Activated T-cell treated with anti-CD3 and anti-CD28 coated beads, Interleukin-2, amount 50 U/mL, for 72 hours (primary cell): Measurements from ENCODE around the gene C11orf86. TPM values are rescaled to one million over a fixed set of nuclear protein-coding genes. Genes with fewer than 3 reads are reported as not detected.

Experiments used
- ATAC-seq, 2 donors: fragments of 150-1000 bp; cut with Tn5 transposase; replicated peaks in 1 of 2; 2 replicates each; pipeline ENCODE4 v1.10.0; 2021; ENCODE audit warnings: moderate library complexity in 2 of 2, mild to moderate bottlenecking in 1 of 2
- DNase-seq, 2 donors: peaks; one replicate each; pipeline ENCODE4 v3.0.0; 2021 to 2022; ENCODE audit warnings: mixed read lengths in 1 of 2
- H3K27ac Mint-ChIP-seq: one replicate; pipeline ENCODE4 v1.8.0; 2022; ENCODE audit warnings: mild to moderate bottlenecking, moderate library complexity, mixed read lengths
- H3K27me3 Mint-ChIP-seq: one replicate; pipeline ENCODE4 v1.8.0; 2022; ENCODE audit warnings: low read depth, mixed read lengths
- H3K36me3 Mint-ChIP-seq, 2 donors: one replicate each; pipeline ENCODE4 v1.8.0; 2022; ENCODE audit warnings: mixed read lengths in 2 of 2, mild to moderate bottlenecking in 1 of 2; ENCODE audit not compliant: insufficient read depth in 2 of 2
- H3K4me1 Mint-ChIP-seq: one replicate; pipeline ENCODE4 v1.8.0; 2022; ENCODE audit warnings: low read depth, mixed read lengths
- H3K4me3 Mint-ChIP-seq, 2 donors: one replicate each; pipeline ENCODE4 v1.8.0; 2022; ENCODE audit warnings: mild to moderate bottlenecking in 2 of 2, mixed read lengths in 2 of 2, moderate library complexity in 2 of 2
- H3K9me3 Mint-ChIP-seq, 2 donors: one replicate each; pipeline ENCODE4 v1.8.0; 2022; ENCODE audit warnings: mixed read lengths in 2 of 2
- total RNA-seq, 2 donors: library from RNA; stranded (reverse); gene quantifications; one replicate each; pipeline ENCODE4 v1.2.3, GENCODE V29; 2022

Gene C11orf86
- total RNA-seq, 2 donors from 2014 or later, result not detected

DNA sequence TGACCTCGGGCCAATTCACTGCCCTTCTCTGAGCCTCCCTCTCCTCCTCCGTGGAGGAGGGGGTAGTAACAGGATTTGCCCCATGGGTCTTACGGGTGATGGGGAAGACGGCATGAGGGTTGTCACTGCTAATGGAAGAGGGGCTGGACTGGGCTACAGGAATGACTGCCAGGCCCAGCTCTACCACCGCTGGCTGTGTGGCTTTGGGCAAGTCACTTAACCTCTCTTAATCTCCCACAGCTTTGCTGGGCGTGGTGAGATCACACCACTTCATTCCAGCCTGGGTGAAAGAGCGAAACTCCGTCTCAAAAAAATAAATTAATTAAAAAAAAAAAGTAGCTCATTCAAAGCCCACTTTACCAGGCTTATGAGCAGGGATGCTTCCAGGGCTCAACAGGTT lies 50.6 kb downstream of the C11orf86 start:
- Mint-ChIP-seq H3K27me3 (peaks cover 56% of the 10 kb centered on the region), H3K27ac (no peak overlapping the region), H3K4me1 (peaks cover 40% of the 10 kb centered on the region), H3K4me3 (no peak overlapping the region), H3K36me3 (peaks cover 1 to 2% of the 10 kb centered on the region in 2 donors), H3K9me3 (no peaks in the 10 kb centered on the region)
- DNase-seq, result no peak
- no peak for ATAC-seq

Other genes starting within 250 kb of the C11orf86 start
- gene SPTBN2, start 246.1 kb upstream of the C11orf86 start, total RNA-seq, result 1 to 10 TPM in 1 of 2 donors, under 1 TPM in 1; 0.69 to 1.5 TPM
- 10 to 100 TPM; 27.2 to 29.6 TPM for gene RCE1, start 131.9 kb upstream of the C11orf86 start, total RNA-seq
- 10 to 100 TPM; 13.4 to 18.3 TPM for gene LRFN4, start 118.2 kb upstream of the C11orf86 start, total RNA-seq
- 10 to 100 TPM in 1 of 2 donors, 1 to 10 TPM in 1; 9.1 to 12.7 TPM for gene PC, start 16.9 kb upstream of the C11orf86 start, total RNA-seq
- gene SYT12, start 47.8 kb downstream of the C11orf86 start, total RNA-seq, result not detected
- 1 to 10 TPM; 2.6 to 3.4 TPM for gene RHOD, start 81.5 kb downstream of the C11orf86 start, total RNA-seq
- gene KDM2A, start 144.0 kb downstream of the C11orf86 start, total RNA-seq, result 100 to 1,000 TPM; 104 to 107 TPM